VCaP (cell line): Measurements from ENCODE around the gene CACFD1.

ENCODE experiments used
- H3K27ac ChIP-seq: fragments of 450-650 bp; 2 replicates; pipeline ENCODE4 v1.5.1; 2017
- CTCF ChIP-seq: fragments of 450-650 bp; conservative IDR thresholded peaks from 2 replicates; pipeline ENCODE4 v1.5.1; 2017; ENCODE audit warnings: mild to moderate bottlenecking, moderate library complexity

CACFD1 gene

GRCh38 chr9:133423216-133423615 is 36.6 kb upstream of the CACFD1 start:
- TF ChIP-seq CTCF, result no peak
- H3K27ac ChIP-seq, result peak overlapping the region; percentile 36; the same call in 1 of the 2 replicates

- no peak for TF ChIP-seq CTCF
- H3K27ac ChIP-seq, result no peak overlapping the region; the same call in 1 of the 2 replicates
These were observed 35.6 kb upstream of the CACFD1 start for GRCh38 chr9:133424187-133424586.

- no peak overlapping the region for H3K27ac ChIP-seq
- no peak for TF ChIP-seq CTCF
These were observed 34.6 kb upstream of the CACFD1 start for GRCh38 chr9:133425049-133425632.

- TF ChIP-seq CTCF, result no peak
- no peak overlapping the region for H3K27ac ChIP-seq
These were observed 33.8 kb upstream of the CACFD1 start for GRCh38 chr9:133426011-133426410.

- TF ChIP-seq CTCF, result no peak
- peak overlapping the region; percentile 44; the same call in 1 of the 2 replicates for H3K27ac ChIP-seq
These were observed 32.0 kb upstream of the CACFD1 start for GRCh38 chr9:133427658-133428348.

GRCh38 chr9:133428617-133429101 is 31.1 kb upstream of the CACFD1 start:
- TF ChIP-seq CTCF, result no peak
- H3K27ac ChIP-seq, result peak overlapping the region; percentile 44; the same call in 1 of the 2 replicates

- no peak for TF ChIP-seq CTCF
- H3K27ac ChIP-seq, result no peak overlapping the region
These were observed 30.6 kb upstream of the CACFD1 start for GRCh38 chr9:133429214-133429613.
